OCI-LY3 (cell line): ENCODE measurements around the gene TRIM63.

Experiments
- H2AFZ ChIP-seq: fragments of 200-600, 300-600 bp; shearing (Covaris generic); 2 replicates; pipeline ENCODE4 v1.6.0; 2014; ENCODE audit warnings: antibody characterized with exemption, low read depth, low read length
- H3K27ac ChIP-seq: fragments of 200-600, 300-600 bp; sonication (generic); 2 replicates; pipeline ENCODE4 v1.5.1; 2014; ENCODE audit warnings: mild to moderate bottlenecking, low read length, moderate library complexity, mixed read lengths
- H3K27me3 ChIP-seq: fragments of 200-600, 300-600 bp; sonication (generic); 2 replicates; pipeline ENCODE4 v1.6.1; 2014; ENCODE audit warnings: low read depth, low read length, mixed read lengths
- H3K36me3 ChIP-seq: fragments of 200-600, 300-600 bp; sonication (generic); replicated peaks from 2 replicates; pipeline ENCODE3; 2014; ENCODE audit warnings: low read depth, low read length, mixed read lengths
- H3K4me1 ChIP-seq: fragments of 300-600, 200-600 bp; sonication (generic); 2 replicates; pipeline ENCODE4 v1.6.1; 2014; ENCODE audit warnings: low read length, mixed read lengths
- H3K4me2 ChIP-seq: fragments of 200-600, 300-600 bp; sonication (generic); 2 replicates; pipeline ENCODE4 v1.6.1; 2014; ENCODE audit warnings: low read length, mixed read lengths
- H3K4me3 ChIP-seq: fragments of 300-600, 200-600 bp; sonication (generic); 2 replicates; pipeline ENCODE4 v1.5.1; 2014; ENCODE audit warnings: antibody characterized with exemption, mild to moderate bottlenecking, low read length, moderate library complexity
- H3K79me2 ChIP-seq: fragments of 300-600, 200-600 bp; shearing (Covaris generic); 2 replicates; pipeline ENCODE4 v1.6.1; 2014; ENCODE audit warnings: mild to moderate bottlenecking, low read length, mixed read lengths
- H3K9ac ChIP-seq: fragments of 300-600, 200-600 bp; shearing (Covaris generic); 2 replicates; pipeline ENCODE4 v1.6.0; 2014; ENCODE audit warnings: mild to moderate bottlenecking, low read length, moderate library complexity
- H3K9me3 ChIP-seq: fragments of 200-600, 300-600 bp; shearing (Covaris generic); 2 replicates; pipeline ENCODE4 v1.6.1; 2014; ENCODE audit warnings: low read length, mixed read lengths; ENCODE audit not compliant: insufficient read depth
- H4K20me1 ChIP-seq: fragments of 200-600, 300-600 bp; sonication (generic); 2 replicates; pipeline ENCODE4 v1.6.1; 2016; ENCODE audit warnings: low read length, mixed read lengths; ENCODE audit not compliant: insufficient read depth
- CTCF ChIP-seq: fragments of 200-600, 300-600 bp; sonication (generic); IDR thresholded peaks from 2 replicates; pipeline ENCODE4 v1.5.1; 2014; ENCODE audit warnings: antibody characterized with exemption, low read length, low read depth
- EZH2phosphoT487 ChIP-seq: fragments of 200-600 bp; shearing (Covaris generic); IDR thresholded peaks from 2 replicates; pipeline ENCODE4 v1.6.1; 2018; ENCODE audit warnings: antibody characterized with exemption, mixed run types, low read depth

The TRIM63 gene

GRCh38 chr1:26037904-26038303 is 29.5 kb downstream of the TRIM63 start:
- no peaks in the 10 kb centered on the region for H3K27me3 ChIP-seq

GRCh38 chr1:26036756-26037281 is 30.6 kb downstream of the TRIM63 start:
- Histone ChIP-seq H3K4me2 (no peak overlapping the region), H3K9ac (no peak overlapping the region), H3K4me3 (no peak overlapping the region), H3K36me3 (no peaks in the 10 kb centered on the region), H3K9me3 (no peaks in the 10 kb centered on the region), H3K27ac (no peak overlapping the region), H3K27me3 (no peaks in the 10 kb centered on the region), H4K20me1 (no peaks in the 10 kb centered on the region), H3K79me2 (no peaks in the 10 kb centered on the region), H2AFZ (no peak overlapping the region), H3K4me1 (no peaks in the 10 kb centered on the region)
- TF ChIP-seq EZH2phosphoT487, result no peak

More at GRCh38 chr1:26037904-26038303, 29.5 kb downstream of the TRIM63 start:
- H2AFZ ChIP-seq, result no peak overlapping the region
- no peaks in the 10 kb centered on the region for H3K4me1 ChIP-seq
- no peaks in the 10 kb centered on the region for H3K79me2 ChIP-seq
- H3K4me3 ChIP-seq, result no peak overlapping the region
- H3K9me3 ChIP-seq, result no peaks in the 10 kb centered on the region
- no peak for TF ChIP-seq EZH2phosphoT487
- no peak for TF ChIP-seq CTCF
- H3K27ac ChIP-seq, result no peak overlapping the region
- H3K9ac ChIP-seq, result no peak overlapping the region
- H4K20me1 ChIP-seq, result no peaks in the 10 kb centered on the region
- H3K36me3 ChIP-seq, result no peaks in the 10 kb centered on the region
- no peak overlapping the region for H3K4me2 ChIP-seq

GRCh38 chr1:26035959-26036755 is 31.3 kb downstream of the TRIM63 start:
- Histone ChIP-seq H4K20me1 (no peaks in the 10 kb centered on the region), H3K79me2 (no peaks in the 10 kb centered on the region), H3K27ac (no peak overlapping the region), H3K4me2 (peak overlapping the region; percentile 98), H3K4me1 (no peaks in the 10 kb centered on the region), H3K9ac (peak overlapping the region; percentile 77), H3K27me3 (no peaks in the 10 kb centered on the region), H2AFZ (peak overlapping the region; percentile 99), H3K4me3 (peak overlapping the region; percentile 100), H3K9me3 (no peaks in the 10 kb centered on the region), H3K36me3 (no peaks in the 10 kb centered on the region)
- TF ChIP-seq EZH2phosphoT487 (no peak), CTCF (peak; percentile 73)

DNA sequence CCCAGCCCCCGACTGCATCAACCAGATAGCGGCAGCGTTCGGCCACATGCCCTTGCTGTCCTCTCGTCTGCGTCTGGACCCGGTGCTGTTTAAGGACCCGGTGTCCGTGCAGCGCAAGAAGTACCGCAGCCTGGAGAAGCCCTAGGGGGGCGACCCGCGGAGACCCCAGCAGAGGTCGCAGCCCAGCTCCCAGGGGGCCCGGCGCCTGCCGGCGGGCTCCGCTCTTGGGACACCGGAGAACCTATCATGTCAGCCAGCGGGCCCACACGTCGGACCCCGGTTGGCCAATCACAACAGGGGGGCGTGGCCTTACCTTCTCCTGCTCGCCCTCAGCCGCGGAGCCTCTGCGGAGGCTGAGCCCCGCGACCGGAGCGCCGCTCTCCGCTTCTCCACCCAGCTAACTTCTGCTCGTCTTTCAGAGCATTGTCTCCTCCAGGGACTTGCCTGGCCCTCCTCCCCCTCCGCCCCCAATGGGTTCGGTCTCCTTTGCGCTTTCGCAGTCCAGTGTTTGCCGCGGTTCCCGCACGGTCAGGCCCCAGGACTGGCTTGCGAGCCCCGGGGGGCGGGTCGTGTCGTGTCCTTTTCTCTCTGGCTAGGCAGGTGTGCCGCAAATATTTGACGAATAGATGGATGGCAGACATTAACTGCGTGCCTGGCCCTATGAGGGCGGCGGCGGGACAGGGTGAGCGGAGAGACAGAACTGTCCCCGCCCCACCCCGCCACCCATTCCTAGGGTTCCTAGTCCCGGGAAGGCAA is 32.0 kb downstream of the TRIM63 start:
- Histone ChIP-seq H3K27me3 (no peaks in the 10 kb centered on the region), H3K9me3 (no peaks in the 10 kb centered on the region), H3K36me3 (no peaks in the 10 kb centered on the region), H3K9ac (peak overlapping the region; percentile 77), H2AFZ (peak overlapping the region; percentile 99), H4K20me1 (no peaks in the 10 kb centered on the region), H3K4me3 (peak overlapping the region; percentile 100), H3K4me2 (peak overlapping the region; percentile 98), H3K79me2 (no peaks in the 10 kb centered on the region), H3K4me1 (no peaks in the 10 kb centered on the region), H3K27ac (no peak overlapping the region)
- TF ChIP-seq CTCF, result no peak
- no peak for TF ChIP-seq EZH2phosphoT487
